GM19193 (cell line): ENCODE measurements around the gene FBXL17.

Experiments used
- POLR2A ChIP-seq: IDR thresholded peaks from 4 replicates; pipeline ENCODE4 v1.6.1; 2011; ENCODE audit not compliant: insufficient read depth, insufficient read length; ENCODE audit errors: extremely low read depth

FBXL17 gene

DNA sequence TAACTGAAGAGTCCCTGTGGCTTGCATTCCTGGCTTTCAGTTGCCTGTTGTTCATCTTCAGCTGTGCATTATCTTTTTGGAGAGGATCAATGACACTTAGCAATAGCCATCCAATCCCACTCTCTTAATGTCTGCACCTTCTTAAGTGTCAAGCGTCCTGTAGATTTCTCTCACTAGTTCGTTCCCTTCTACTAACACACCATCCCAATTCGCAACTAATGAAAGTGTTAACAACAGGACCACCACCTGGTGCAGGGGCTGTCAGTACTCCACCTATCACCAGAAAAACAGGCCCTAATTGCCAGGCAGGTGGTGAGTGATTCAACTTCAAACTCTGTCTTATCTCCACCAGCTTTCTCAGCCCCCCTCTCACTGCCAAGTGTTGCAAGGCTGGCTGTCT lies 541.7 kb downstream of the FBXL17 start:
- TF ChIP-seq POLR2A, result no peak

DNA sequence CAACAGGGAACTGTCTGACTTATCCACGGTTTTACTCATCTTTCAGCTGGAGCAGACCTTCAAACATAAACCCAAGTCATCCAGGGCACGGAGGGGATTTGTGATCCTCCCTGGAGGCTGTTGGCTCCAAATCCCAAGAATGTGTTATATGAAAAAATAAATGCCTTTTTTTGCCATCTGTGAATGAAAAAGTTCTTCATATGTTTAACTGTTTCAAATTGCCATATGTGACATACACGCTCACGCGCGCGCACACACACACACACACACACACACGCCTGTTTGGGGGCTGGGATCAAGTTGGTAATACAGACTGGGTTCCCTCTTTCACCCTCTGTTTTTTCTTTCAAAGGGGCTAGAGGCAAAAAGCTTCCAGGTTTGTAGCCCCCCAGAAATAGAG lies 546.8 kb downstream of the FBXL17 start:
- TF ChIP-seq POLR2A, result no peak

DNA sequence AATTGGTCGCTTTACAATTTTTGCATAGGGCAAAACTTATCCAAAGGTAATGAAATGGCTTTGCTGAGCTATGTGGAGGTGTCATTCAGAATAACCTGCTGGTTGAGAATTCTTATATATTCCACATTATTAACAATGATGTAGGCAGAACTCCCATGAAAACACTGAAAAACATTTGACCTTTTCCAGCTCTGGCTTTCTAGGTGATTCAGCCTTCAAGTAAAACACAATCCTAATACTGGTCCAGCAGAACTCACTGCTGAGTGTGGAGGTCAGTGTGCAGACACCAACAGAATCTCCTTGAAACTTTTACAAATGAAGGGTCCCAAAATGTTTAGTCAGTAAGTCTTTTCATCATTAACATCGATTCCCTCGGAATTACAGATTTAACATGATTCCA lies 549.2 kb downstream of the FBXL17 start:
- TF ChIP-seq POLR2A, result no peak

DNA sequence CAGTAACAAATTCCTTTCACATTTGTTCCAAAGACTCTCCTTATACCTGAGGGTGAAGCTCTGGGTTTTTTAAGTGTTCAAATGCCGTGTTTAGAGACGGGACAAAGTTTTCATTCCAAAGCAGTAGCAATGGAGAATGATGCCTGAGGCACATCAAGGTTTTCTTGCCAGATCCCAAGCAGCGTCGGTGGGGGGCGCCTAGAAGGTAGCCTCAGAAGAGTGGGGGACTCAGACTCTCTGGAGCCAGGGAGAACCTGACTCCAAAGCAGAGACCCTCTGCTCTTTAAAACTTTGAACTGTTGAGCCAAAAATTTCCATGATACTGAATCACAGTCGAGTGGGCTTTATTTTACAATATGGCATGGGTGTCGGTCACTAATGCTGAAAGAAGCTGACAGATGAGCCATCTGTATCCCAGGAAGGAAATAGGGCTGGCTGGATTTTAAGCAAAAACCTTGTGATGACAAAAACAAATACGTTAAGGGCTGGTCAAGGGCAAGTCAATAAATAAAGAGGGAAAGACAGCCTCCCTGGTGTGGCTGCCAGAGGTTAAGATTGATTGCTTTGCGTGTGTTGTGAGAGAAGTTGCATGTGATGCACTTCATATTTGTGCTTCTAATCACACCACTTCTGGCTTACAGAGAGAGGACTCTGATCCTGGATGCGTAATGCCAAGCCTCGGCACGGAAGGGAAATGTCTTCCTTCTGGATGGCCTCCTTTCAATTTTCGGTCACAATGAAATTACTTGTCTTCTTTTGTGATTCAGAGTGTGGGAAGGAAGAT lies 550.1 kb downstream of the FBXL17 start:
- TF ChIP-seq POLR2A, result no peak

DNA sequence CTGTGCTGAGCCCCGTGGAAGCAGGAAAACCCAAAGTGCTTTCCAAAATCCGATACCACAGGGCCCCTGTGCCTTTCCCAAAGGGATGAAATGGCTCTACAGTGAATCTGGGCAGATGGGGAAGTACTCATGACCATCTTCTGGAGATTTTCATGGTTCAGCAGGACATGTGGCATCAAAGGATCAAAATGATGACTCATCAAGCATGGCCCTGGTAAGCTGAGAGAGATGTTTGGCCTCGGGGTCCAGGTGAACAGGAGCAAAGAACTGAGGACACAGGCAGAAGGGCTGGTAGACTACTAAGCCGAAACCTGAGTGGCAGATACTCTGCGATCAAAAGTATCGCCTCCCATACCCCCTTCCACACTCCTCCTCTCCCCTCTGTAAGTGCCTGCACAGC lies 551.1 kb downstream of the FBXL17 start:
- no peak for TF ChIP-seq POLR2A

DNA sequence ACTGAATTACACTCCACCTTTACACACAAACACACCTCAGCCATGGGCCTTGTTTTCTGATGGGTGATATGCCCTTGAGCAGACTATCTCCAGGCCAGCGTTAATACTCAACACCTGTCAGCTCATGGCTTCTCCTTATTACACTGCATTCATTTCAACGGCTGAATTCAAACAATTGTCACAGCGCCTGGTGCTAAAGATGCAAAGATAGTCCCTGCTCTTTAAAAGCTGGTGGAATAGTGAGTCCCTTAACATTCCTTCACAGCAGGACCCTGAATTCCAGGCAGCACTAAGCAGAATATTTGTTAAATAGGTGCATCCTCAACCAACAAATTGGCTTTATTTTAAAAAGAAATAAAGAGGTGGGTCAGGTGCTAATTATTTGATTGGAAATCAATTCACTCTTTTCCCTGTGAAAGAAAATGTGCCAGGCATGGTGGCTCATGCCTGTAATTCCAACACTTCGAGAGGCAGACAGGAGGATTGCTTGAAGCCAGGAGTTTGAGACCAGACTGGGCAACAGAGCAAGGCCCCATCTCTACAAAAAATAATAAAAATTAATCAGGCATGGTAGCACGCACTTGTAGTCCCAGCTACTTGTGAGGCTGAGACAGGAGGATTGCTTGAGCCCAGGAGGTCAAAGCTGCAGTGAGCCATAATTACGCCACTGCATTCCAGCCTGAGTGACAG lies 555.4 kb downstream of the FBXL17 start:
- TF ChIP-seq POLR2A, result no peak

DNA sequence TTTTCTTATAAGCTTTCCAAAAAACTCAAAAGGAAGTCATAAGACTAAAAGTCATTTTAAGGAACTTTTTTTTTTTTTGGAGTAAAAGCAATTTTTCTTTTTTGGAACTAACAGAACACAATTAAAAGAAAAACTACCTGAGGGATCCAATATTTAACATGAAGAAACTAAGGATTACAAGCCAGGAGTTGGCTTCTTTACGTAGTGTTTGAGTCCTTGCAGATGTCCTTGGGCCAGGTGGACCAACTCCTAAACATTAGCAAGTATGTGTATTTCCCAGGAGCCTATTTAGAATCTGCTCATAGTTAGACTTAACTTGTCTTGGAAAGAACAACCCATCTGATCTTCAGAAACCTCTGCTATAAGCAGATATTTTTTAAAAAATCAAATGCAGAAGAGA lies 557.1 kb downstream of the FBXL17 start:
- TF ChIP-seq POLR2A, result no peak

DNA sequence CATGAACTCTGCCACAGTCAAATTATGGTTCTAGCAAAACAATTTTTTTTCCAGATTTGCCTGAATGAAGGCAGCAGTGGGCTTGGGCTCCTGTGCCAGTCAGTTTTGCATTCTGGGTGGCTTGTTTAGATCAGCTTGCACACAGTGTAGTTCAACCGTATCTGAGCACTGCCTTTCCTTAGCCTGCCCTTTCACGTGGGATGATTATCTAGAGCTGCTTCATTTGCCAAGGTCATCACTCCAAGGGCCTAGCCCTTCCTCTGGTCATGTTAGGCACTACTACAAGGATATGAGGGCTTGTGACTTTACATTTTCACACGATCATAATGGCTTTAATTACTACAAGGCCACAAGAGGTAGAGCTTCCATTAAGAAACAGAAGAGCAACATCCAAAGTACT lies 560.6 kb downstream of the FBXL17 start:
- no peak for TF ChIP-seq POLR2A

DNA sequence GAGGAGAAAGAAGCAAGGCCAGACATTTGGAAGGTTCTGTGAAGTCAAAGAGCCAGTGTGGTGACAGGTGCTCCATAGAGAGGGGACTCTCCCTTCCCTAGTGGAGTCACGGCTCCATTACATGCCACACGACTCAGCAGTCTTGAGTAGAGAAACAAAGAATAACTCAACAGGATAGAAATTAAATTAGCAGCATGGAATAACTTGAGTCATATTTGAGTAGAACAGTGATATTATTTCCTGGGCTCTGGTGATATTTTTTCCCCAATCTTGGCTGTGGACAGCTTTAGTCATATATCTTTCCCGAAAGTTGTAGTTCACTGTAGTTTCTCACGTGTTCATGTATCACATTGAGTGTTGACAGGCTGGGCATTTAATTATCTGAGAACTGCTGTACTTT lies 561.5 kb downstream of the FBXL17 start:
- TF ChIP-seq POLR2A, result no peak

DNA sequence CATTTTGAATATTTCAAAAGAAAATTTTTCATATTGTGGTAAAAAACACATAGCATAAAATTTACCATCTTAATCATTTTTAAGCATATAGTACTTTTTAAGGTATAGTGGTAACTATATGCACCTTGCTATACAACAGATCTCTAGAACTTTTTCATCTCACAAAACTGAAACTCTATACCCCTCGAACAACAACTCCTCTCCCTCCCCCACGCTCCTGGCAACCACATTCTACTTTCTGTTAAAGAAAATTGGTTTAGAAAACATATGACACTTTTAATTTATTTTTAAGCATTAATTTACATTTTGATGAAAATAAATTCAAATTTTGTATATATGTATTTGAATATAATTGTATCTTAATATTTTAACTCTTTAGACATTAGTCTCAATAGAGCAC lies 563.9 kb downstream of the FBXL17 start:
- TF ChIP-seq POLR2A, result no peak

DNA sequence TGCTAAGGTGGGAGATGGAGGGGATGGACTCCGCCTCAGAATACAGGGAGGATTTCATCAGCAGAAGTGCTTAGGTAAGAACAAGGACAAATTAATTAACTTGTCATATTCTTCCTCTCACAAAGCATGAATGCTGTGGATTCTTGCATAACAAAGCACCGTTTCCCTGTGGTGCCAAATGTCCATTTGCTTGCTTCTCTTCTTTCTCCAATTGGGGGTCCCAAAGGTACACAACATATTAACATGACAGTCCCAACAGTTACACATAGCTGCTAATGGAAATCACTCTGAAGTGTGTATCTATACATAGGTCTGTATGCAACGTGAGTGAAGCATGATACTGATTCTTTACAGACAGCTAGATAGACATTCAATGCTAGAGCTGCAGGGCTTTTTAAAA lies 564.5 kb downstream of the FBXL17 start:
- no peak for TF ChIP-seq POLR2A

DNA sequence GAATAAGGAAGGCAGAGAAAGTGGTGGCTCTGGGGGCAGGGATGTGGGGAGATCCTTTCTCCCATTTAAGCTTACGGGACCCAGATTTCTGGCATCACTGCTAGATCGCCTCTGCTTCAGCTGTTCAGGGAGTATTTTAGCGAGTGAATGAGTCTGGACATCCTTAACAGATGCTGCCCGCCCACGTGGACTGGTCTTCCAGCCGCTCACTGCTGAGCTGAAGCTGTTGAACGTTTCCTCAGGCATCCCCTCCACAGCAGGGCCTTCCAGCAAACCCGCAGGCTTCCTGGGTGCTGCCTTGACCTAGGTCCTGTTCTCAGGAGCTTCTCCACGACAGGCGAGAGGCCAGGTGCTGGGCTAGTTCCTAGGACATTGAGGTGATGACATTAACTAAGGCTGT lies 566.8 kb downstream of the FBXL17 start:
- no peak for TF ChIP-seq POLR2A

DNA sequence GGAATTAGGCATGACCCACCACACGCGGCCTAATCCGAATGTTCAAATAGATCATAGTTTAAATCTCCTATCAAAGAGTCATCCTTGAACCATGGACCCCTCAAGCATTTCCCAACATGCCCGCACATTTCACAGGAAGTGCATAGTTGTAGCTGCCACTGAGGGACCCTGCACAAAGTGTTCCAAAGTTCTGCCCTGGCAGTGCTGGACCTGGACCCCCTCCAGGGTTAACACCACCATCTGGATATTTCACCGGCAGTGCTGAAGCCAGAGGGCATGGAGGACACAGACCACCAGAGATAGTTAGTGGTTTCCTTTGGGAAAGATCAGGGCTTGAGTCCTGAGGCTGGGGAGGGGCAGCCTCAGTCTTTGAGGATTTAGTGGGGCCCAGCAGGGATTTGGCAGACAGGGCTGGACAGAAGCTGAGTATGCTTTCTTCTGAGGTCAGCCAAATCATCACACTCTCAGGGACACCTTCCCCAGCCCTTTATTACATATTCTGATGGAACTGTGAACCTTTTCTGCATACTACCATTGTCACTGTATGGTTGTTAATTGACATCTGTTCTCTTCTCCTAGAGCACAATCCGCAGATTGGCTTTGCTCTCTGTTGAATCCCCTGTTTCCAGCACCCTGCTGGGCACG lies 567.6 kb downstream of the FBXL17 start:
- no peak for TF ChIP-seq POLR2A

DNA sequence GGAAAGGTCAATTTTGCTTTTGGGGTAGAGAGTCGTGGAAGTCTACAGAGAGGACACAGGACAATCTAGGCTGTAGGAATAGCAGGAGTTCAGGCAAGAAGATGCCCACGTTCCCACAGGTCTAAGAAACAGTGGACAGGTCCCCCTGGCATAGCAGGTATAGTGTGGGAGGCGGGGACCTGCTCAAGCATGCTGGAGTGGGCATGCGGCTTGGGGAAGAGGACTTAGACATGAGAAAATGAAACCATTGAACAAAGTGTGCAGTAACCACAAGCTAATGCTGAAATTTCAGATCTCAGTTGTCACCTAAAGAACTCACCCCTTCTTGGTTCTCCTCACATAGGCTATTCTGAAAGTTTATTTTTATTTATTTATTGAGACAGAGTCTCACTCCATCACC lies 568.3 kb downstream of the FBXL17 start:
- no peak for TF ChIP-seq POLR2A

DNA sequence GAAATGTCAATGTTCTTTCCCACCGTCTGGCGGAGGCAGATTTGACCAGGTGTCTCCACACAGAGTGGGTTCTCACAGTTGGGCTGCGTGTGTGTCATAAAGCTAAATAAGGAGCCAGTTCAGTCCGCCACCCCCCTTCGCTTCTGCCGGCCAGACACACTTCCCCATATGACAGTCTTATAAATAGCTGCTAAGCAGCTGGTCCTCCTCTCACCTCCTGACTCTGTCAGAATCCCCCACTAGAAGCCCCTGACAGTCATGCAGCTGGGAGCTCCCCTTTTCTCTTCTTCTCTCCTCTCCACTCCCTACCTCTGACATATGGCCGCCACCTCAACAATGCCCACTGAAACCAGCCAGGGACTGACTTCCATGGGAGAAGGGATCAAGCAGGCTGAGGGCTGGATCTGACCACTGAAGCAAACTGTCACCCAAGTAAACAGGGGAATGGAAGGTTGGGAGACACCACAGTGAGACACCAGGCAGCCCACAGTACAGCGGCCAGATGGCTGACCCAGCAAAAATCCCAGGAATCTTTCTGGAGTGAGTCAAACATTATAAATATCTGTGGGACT lies 569.2 kb downstream of the FBXL17 start:
- TF ChIP-seq POLR2A, result no peak

DNA sequence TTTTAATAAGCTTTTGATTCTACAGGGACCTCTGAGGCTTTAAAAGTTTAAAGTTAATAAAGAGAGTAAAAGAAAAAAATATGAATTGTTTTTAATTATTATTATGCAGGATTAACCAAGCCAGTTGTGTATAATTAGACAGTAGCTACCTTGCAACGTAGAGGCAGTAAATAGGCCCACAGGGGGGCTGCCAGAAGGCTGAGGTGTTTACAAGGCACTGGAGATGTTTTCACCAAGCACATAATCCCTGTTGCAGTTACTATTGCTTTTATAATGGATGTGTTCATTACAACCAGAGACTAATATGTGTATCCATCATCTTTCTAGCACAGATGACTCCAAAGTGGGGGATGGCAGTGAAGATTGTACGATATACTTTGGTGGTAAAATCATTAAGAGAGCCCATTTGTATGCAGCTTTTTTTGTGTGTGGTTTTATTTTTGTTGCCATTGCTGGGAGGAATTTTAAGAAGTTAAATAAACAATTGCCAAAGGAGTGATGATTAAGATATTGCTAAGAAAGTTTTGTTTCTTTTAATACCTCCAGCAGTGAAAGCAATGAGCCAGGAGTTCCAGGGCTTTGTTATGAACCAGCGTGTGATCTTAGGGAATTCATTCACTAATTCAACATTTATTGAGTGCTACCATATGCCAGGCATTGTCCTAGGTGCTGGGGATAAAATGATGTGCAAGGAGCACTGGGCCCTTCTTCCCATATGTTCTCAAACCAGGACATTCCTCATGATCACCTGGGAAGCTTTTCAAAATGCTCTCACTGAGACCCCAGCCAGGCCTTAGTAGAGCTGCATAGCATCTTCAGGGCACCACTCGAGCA lies 572.5 kb downstream of the FBXL17 start:
- TF ChIP-seq POLR2A, result no peak
